DND-41 (cell line): ENCODE results near the gene FAM53A.

Source experiments
- CTCF ChIP-seq: IDR thresholded peaks from 2 replicates; pipeline ENCODE4 v1.5.1; 2012; ENCODE audit warnings: borderline replicate concordance, low read length, moderate library complexity, mild to moderate bottlenecking; ENCODE audit not compliant: poor library complexity, severe bottlenecking; ENCODE audit errors: extremely low read depth
- EZH2 ChIP-seq: IDR thresholded peaks from 3 replicates; pipeline ENCODE4 v1.6.1; 2012; ENCODE audit warnings: borderline replicate concordance, low read depth, mild to moderate bottlenecking, moderate library complexity, low read length, inconsistent platforms; ENCODE audit not compliant: severe bottlenecking

- no peak for TF ChIP-seq CTCF
- TF ChIP-seq EZH2, result no peak
Observed at GRCh38 chr4:1635464-1635863, 48.6 kb downstream of the FAM53A start.
